Globus pallidus (tissue), 1 donor: Measurements from ENCODE around the gene SULT1C4.
"Not testable (repeated sequence)": the region's sequence is repeated elsewhere in the genome, so short reads cannot be mapped to it uniquely, and the experiment has no call there.

Experiments
- DNase-seq: peaks from one replicate; pipeline ENCODE4 v3.0.0-alpha.2; 2015; ENCODE audit warnings: low spot score

The SULT1C4 gene

GRCh38 chr2:108413711-108414095, 35.9 kb downstream of the SULT1C4 start:
- DNase-seq: no peak

GRCh38 chr2:108414256-108414876, 36.6 kb downstream of the SULT1C4 start:
- DNase-seq: no peak

GRCh38 chr2:108414945-108415344, 37.2 kb downstream of the SULT1C4 start:
- no peak for DNase-seq

GRCh38 chr2:108417254-108417653, 39.5 kb downstream of the SULT1C4 start:
- DNase-seq: no peak

- DNase-seq: no peak
Observed at GRCh38 chr2:108418416-108418815, 40.7 kb downstream of the SULT1C4 start.

- DNase-seq: no peak
Observed at GRCh38 chr2:108423067-108423466, 45.3 kb downstream of the SULT1C4 start.

GRCh38 chr2:108423502-108424251, 45.9 kb downstream of the SULT1C4 start:
- DNase-seq: no peak

GRCh38 chr2:108428286-108429009, 50.7 kb downstream of the SULT1C4 start:
- no peak for DNase-seq

- not testable (repeated sequence) for DNase-seq
Observed at GRCh38 chr2:108435578-108435977, 57.8 kb downstream of the SULT1C4 start.

GRCh38 chr2:108436976-108437375, 59.2 kb downstream of the SULT1C4 start:
- no peak for DNase-seq
